DOHH2 (cell line): ENCODE measurements around the gene IGF1R.

Experiments
- CTCF ChIP-seq: fragments of 200-600 bp; sonication (generic); IDR thresholded peaks from one replicate; pipeline ENCODE4 v1.5.1; 2014; ENCODE audit warnings: antibody characterized with exemption, mild to moderate bottlenecking, low read depth, low read length; ENCODE audit not compliant: poor library complexity, severe bottlenecking
- EZH2phosphoT487 ChIP-seq: fragments of 200-600 bp; sonication (generic); IDR thresholded peaks from 2 replicates; pipeline ENCODE4 v1.6.1; 2017; ENCODE audit warnings: borderline replicate concordance, mild to moderate bottlenecking, antibody characterized with exemption, low read length, moderate library complexity, mixed read lengths

- TF ChIP-seq CTCF = no peak
- TF ChIP-seq EZH2phosphoT487 = no peak
Measured at GRCh38 chr15:98772895-98773294, 124.6 kb downstream of the IGF1R start.
